Skin of body (tissue), 2 donors: ENCODE data around the gene CLDN1. TPM values are rescaled to one million over a fixed set of nuclear protein-coding genes. Genes with fewer than 3 reads are reported as not detected.

Source experiments
- DNase-seq: peaks from one replicate; lab custom pipeline; 2025; lab: John Stamatoyannopoulos, UW
- total RNA-seq: library from RNA; depleted of rRNA; stranded (reverse); fragments of >200 nt; gene quantifications from one replicate; pipeline ENCODE4 v1.2.3, GENCODE V29; 2014

CLDN1 gene
- total RNA-seq, 1 donor from 2014 or later = 115 TPM

DNA sequence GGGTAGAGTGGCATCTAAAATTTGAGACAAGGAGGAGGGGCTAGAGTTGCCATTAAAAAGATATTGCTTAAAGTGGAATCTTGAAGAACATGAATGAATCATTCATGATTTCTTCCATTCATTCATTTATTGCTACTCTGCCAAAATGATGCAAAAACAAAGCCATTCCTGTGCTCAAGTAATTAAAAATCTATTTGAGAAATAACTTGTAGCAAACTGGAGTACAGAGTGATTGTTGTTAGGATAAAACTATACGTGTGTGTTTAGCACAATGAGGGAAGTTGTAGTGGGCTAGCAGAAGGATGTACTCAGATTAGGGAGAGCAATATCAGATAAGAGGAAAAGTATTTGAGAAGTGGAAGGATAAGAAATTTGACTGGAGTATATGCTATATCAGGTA, 11.7 kb upstream of the CLDN1 start:
- DNase-seq = no peak

DNA sequence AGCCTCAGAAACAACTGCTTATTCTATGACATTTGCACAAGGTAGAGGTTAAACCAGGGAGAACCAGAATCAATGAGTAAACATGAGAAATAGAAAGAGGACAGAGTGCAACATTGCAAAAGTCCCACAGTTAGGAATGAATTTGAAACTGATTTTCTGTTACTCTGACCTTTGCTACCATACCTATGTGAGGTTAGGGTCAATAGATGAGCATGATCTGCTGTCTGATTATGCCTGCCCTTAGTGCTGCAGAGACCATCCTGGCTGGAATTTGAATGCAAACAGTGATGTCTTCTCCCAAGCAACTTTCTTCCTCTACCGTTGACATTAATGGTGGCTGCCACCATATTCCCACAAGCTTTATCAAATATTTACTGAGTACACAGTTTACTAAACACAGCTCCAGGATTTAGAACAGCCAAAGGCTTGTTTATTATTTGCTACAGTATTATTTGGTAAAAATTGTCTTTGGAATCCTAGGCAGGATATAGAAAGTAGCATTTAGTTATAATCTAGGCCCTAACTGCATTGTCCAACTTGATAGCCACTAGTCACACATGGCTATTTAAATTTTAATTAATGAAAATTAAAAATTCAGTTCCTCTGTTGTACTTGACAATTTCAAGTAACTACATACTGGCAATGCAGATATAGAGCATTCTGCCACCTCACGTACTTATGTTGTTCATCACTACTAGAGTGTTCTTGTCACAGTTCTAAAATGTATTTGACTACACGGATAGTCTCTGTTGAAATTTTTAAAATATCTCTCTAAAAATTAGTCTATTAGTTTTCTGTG, 8.9 kb upstream of the CLDN1 start:
- no peak for DNase-seq

GRCh38 chr3:190326930-190327329, 4.7 kb upstream of the CLDN1 start:
- DNase-seq = peak; percentile 66

GRCh38 chr3:190326361-190326760, 4.1 kb upstream of the CLDN1 start:
- DNase-seq = no peak

DNA sequence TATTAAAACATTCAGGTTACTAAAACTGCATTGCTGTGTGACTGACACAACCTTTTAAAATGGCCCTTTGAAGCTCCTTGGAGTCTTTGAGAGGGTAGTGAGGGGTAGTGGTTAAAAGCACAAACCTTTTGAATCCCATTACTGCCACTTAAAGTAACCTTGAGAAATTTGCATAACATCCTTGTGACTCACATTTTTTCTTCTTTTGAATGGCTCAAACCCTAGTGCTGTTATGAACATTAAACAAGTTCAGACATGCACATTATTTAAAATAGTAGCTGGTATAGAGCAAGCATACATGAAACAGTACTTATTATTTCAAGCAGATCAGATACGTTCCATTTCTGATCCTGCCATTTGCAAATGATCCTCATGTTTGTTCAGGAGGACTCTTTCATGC, 3.7 kb upstream of the CLDN1 start:
- DNase-seq = no peak

- DNase-seq = no peak
These were observed 990 bp upstream of the CLDN1 start for GRCh38 chr3:190323246-190323626.

- no peak for DNase-seq
These were observed 479 bp upstream of the CLDN1 start for GRCh38 chr3:190322604-190323245.

DNA sequence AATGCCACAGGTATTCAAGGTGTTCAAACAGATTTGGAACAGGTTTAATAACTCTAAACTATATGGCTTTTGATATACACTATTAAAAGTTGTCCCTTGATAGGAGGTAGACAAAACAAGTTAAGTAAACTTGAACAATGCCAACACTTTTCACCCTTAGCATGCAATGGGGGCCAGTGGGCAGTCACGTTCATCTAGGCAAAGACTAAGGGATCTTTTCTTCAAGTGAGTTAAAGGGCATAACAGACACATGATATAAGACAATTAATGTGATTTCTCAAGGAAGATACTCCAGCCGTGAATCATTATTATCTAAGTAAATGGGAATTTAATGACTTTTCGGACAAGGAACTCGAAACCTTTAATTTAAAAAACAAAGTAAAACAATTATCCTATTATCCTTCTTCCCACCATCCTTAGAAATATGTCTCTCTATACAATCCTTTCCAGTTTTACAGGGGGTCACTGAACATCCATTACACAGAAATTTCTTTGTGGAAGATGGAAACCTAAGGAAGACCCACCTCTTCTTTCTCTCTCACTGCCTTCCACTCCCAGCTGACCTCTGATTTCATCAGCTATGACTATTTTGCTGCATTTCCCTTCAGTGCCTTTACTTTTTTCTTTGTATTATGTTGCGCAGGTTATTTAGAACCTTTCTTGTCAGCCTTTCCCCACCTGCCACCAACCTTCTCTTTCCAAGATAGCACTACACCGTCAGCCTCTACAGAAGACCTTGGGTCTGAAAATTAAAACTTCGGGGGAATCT, 1.5 kb downstream of the CLDN1 start:
- no peak for DNase-seq

DNA sequence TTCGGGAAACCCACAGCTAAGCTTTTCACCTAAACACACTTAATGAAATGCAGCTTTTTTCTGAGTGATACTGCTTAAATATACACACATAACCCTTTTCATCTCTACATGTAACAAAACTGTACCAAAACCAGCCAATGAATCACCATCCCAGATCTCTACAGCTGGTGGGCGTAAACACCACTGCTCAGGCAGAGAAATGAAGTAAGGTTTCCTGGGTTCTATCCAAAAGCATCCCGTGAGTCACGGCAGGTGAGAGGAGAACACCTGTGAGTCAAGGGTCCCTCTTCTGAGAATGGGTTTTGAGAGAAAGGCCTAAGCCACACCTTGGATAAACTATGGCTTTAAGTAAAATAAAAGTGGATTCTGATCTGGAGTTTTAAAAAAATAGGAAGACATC, 2.6 kb downstream of the CLDN1 start:
- DNase-seq = no peak

GRCh38 chr3:190318666-190319065, 3.6 kb downstream of the CLDN1 start:
- no peak for DNase-seq

GRCh38 chr3:190314741-190315140, 7.5 kb downstream of the CLDN1 start:
- no peak for DNase-seq

DNA sequence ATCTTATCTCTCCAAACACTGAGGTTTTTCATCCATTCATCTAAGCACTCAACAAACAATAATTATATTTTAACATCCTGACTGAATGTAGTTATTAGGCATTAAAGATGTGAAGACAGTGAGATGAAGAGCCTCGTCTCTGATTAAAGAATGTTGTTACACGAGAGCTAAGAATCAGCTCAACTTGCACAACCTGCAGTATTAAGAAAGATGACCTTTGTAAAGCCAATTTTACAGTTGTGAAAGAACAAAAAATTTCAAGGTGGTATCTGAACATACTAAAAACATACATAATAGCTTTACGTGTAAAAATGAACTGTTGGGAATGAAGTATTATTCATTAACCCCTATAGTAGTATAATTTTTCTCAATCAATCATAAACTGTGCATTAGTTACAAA, 12.8 kb downstream of the CLDN1 start:
- no peak for DNase-seq

GRCh38 chr3:190308154-190308553, 14.1 kb downstream of the CLDN1 start:
- no peak for DNase-seq

DNA sequence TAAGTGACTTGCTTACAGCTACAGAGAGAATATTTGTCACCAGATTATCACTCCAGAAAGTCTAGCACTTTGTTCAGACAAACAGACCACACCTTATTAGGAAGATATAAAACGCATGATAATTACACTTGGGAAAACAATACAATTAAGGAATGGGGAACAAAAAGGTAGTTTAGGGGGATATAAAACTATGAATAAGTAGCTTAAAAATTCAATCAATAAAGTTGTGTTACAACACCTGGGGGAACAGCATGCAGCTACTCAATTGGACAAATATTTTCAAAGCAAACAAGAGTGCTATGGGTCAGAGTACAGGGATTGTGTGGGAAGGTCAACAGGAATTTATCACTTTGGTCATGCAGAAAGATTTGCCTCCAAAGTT, 15.1 kb downstream of the CLDN1 start:
- DNase-seq = no peak

- no peak for DNase-seq
These were observed 15.6 kb downstream of the CLDN1 start for GRCh38 chr3:190306513-190307163.

- DNase-seq = no peak
These were observed 16.2 kb downstream of the CLDN1 start for GRCh38 chr3:190306026-190306425.

- DNase-seq = no peak
These were observed 16.8 kb downstream of the CLDN1 start for GRCh38 chr3:190305406-190305805.

DNA sequence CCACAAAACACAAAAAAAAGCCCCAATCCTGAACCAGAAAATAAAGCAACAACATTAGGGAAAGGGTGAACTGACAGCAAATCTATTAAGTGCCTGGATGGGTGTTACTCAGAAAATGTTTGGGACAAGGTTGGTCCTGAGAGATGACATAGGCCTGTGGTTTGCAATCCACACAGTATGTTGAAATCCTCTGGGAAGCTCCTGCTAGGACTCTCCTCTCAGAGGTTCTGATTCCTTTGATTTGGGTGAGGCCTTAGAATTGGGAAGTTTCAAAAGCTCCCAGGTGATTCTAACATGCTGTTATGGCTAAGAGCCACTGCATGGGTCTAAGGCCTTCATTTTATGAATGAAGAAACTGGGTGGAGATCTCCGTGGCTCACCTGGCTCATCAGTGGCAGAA, 18.4 kb downstream of the CLDN1 start:
- no peak for DNase-seq

DNA sequence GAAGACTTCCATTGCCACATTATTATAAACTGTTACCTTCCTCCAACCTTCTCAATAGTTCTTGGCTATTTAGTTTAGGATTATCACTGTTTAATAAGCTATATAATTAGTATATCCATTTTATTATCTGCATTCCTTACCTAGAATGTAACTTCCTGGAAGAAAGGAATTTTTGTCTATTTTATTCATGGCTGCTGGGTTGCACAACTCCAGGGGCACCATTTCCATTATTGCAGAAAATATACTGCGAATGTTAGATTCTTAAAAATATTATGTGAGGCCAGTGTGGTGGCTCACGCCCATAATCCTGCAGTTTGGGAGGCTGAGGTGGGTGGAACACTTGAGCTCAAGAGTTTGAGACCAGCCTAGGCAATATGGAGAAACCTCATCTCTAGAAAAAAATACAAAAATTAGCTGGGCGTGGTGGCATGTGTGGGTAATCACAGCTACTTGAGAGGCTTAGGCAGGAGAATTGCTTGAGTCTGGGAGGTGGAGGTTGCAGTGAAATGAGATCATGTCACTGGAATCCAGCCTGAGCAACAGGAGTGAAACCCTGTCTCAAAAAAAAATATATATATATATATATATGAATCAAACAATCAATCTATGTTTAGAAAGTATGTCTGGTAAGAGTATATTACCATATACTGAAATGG, 19.9 kb downstream of the CLDN1 start:
- DNase-seq = no peak

- DNase-seq = no peak
These were observed 20.7 kb downstream of the CLDN1 start for GRCh38 chr3:190301591-190301990.

DNA sequence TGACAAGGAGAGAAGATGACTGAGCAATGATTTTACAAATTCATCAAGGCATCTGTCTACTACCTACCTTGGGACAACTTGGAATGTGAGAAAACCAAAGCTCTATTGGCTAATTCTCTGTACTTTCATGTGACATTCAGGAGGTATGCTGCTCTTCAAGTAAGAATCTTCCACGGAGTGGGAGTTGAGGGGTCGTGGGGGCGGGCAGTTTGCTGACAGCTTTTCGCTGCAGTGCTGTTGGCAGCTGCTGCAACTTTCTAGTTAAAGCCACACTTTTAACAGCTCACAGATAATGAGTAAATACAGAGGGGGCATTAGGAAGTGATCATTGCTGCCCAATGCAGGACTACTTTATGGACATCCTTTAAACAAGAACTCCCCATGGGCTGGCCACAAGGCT, 22.3 kb downstream of the CLDN1 start:
- no peak for DNase-seq
